Measurements from ENCODE around the gene RAB11FIP4. TPM values are rescaled to one million over a fixed set of nuclear protein-coding genes. Genes with fewer than 3 reads are reported as not detected.

RAB11FIP4 gene
- total and polyA plus RNA-seq, 10 of the 15 experiments (the other 5 are each of a cell fraction or from before 2014, with no cell fraction given), result 1.4 to 27.0 (median 17.6) TPM

- no peak overlapping the region for H3K4me3 ChIP-seq
- ChIA-PET CTCF (no interaction called here), SMC1A (ENCODE audit: uncharacterized antibody, unreplicated experiment) (no interaction called here), POLR2A (no interaction called here), RAD21 (ENCODE audit: unreplicated experiment) (no interaction called here)
- no peak for TF ChIP-seq RAD21 (IDR thresholded peaks at IDR 0.05; ENCODE audit: insufficient read depth, low read depth, low read length)
- no peak for TF ChIP-seq ZNF24 (IDR thresholded peaks at IDR 0.05)
- no peak for TF ChIP-seq JUNB (IDR thresholded peaks at IDR 0.05)
- TF ChIP-seq REST (IDR thresholded peaks at IDR 0.05; ENCODE audit: low read depth, low read length), result peak; percentile 97
- no peak for TF ChIP-seq SPI1 (IDR thresholded peaks at IDR 0.05; ENCODE audit: borderline replicate concordance, insufficient read depth, low read depth, low read length)
- no peaks in the 10 kb centered on the region; the same call in 1 of the 2 replicates for H4K20me1 ChIP-seq (ENCODE audit: control insufficient read depth, insufficient read depth)
- DNase-seq (ENCODE audit: low read depth, low spot score), result no peak
- H3K4me2 ChIP-seq (ENCODE audit: control insufficient read depth, insufficient read depth), result no peak overlapping the region
- 37% methylated on average over 11 of the region's 11 CpGs for WGBS (ENCODE audit: insufficient coverage, insufficient replicate concordance, low lambda C conversion rate, missing lambda C conversion rate)
- no peak overlapping the region for H3K9ac ChIP-seq (ENCODE audit: control insufficient read depth, insufficient read depth, low read length)
- no peaks in the 10 kb centered on the region for H3K79me2 ChIP-seq (ENCODE audit: control insufficient read depth, insufficient read depth, low read length)
- no peak for FAIRE-seq
- H3K9me3 ChIP-seq (replicated peaks; ENCODE audit: control insufficient read depth, insufficient read depth, low read length), result no peaks in the 10 kb centered on the region
- peaks cover 12% of the 10 kb centered on the region in 2 experiments for H3K27me3 ChIP-seq (replicated peaks in 1 of 2; ENCODE audit: control insufficient read depth in 2 of 2, insufficient read depth in 2 of 2, low read length in 1 of 2)
- ATAC-seq, result peak; percentile 65
- BruUV-seq (replicated peaks), result no TSS peak
- no peak overlapping the region for H3K27ac ChIP-seq (ENCODE audit: control insufficient read depth, insufficient read depth)
- no peaks in the 10 kb centered on the region for H3K36me3 ChIP-seq (ENCODE audit: control insufficient read depth in 2 of 2, insufficient read depth in 2 of 2, low read length in 1 of 2)
- intact Hi-C loops (cut with micrococcal nuclease; ENCODE audit: unreplicated experiment) (no loop called here), in situ Hi-C loops (cut with MboI) (no loop called here)
- H2AFZ ChIP-seq (ENCODE audit: control insufficient read depth, low read depth, low read length), result no peak overlapping the region
- H3K4me1 ChIP-seq (ENCODE audit: control insufficient read depth, insufficient read depth, low read length), result no peaks in the 10 kb centered on the region
Measured at GRCh38 chr17:31394544-31394943, 3.1 kb downstream of the RAB11FIP4 start.
